GM18519 (cell line): ENCODE results near the gene CDC16.
A peak's percentile ranks its signal among the peaks of the same experiment; 100 is the strongest.
"Not testable (repeated sequence)": the region's sequence is repeated elsewhere in the genome, so short reads cannot be mapped to it uniquely, and the experiment has no call there.

Experiments used
- ATAC-seq: cut with Tn5 transposase; IDR thresholded peaks from one replicate; pipeline ENCODE4 v1.9.1; 2021; ENCODE audit warnings: mild to moderate bottlenecking, moderate library complexity; ENCODE audit not compliant: unreplicated experiment, low FRiP score

The CDC16 gene, protein sequence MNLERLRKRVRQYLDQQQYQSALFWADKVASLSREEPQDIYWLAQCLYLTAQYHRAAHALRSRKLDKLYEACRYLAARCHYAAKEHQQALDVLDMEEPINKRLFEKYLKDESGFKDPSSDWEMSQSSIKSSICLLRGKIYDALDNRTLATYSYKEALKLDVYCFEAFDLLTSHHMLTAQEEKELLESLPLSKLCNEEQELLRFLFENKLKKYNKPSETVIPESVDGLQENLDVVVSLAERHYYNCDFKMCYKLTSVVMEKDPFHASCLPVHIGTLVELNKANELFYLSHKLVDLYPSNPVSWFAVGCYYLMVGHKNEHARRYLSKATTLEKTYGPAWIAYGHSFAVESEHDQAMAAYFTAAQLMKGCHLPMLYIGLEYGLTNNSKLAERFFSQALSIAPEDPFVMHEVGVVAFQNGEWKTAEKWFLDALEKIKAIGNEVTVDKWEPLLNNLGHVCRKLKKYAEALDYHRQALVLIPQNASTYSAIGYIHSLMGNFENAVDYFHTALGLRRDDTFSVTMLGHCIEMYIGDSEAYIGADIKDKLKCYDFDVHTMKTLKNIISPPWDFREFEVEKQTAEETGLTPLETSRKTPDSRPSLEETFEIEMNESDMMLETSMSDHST

DNA sequence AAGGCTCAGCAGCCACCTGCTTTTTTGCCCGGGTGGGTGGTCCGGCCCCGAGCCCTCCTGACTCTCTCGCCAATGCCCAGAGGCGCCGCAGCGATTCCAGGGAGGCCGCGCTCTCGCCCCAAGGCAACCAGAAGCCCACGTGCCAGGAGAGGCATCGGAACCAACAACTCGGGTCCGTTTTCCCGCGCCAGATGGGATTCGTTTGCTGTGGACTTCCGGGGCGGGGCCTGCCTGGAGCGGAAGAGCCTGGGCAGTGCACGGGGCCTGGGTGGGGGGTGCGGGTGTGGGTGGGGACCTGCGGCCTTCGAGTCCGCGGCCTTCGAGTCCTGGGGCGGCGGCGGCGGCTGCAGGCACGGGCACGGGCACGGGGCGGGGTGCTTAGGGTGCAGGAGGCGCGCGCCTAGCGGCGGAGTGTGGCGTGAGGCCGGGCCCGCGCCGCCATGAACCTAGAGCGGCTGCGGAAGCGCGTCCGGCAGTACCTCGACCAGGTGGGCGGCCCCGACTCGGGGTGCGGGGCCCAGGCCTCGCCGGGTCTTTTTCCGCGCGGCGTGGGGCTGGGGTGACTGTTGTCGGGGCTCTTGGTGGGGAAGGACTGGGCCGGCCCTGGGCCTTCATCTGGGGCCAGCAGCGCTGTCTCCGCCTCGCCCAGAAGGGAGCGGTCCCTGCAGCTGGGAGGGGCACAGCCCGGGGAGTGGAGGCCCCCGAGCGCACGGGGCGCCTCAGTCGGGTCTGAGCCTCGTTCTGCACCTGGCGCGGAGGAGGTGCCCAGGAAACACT, at the start of gene CDC16:
Gene CDC16, plus strand, starts transcription at position 253 of the 777 bp plus-strand sequence. Its CDS starts 188 bp downstream, at position 441.
- ATAC-seq = peak; percentile 58

DNA sequence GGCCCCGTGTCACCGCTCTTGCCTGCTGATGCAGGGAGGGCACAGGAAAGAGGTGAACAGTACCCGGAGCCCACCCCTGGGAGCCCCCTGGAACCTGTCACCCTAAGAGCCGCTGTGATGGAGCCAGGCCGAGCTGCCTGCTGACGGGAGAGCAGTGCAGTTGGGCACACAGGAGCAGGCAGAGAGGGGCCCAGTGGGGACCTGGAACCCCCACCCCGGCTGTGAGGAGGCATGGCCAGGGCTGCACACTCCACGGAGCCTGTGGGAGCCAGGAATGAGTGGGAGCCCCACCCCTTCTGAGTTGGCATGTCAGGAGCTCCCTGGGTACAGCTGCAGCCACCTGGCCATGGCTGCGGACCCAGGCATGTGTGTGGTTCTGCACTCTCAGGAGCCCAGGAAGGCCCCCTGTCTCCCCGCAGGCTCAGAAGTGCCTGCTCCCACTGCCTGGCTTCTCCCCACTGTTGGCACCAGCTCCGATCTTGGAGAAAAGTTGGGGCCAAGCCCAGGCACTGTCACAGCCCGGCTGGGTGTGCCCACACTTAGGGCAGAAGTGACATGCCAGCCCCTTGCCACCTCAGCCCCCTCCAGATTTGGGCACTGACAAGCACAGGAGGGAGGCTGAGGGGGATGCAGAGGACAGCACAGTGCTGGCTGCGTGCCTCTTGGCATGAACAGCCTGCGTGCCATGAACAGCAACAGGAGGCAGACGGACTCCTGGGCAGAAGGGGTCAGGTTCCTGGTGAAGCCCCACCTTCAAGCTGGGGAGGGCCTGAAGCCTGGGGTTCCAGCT, 49.3 kb upstream of the CDC16 start:
- no peak for ATAC-seq

DNA sequence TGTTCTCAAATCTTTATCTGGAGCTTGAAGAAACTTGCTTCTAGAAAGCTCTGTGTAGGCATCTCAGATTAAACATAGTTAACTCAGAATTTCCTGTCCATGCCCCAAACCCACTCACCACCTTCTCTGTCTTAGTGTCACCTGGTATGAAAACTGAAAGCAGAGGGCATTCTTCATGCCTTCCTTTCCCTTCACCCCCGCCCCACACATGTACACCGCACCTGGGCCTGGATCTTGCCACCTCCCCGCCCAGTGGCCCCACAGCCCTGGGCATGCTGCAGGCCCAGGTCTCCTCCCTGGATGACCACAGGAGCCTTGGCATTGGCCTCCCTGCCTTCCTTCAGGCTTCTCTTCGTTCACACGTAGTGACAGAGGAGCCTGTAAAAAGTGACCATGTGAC, 39.8 kb upstream of the CDC16 start:
- ATAC-seq = no peak

DNA sequence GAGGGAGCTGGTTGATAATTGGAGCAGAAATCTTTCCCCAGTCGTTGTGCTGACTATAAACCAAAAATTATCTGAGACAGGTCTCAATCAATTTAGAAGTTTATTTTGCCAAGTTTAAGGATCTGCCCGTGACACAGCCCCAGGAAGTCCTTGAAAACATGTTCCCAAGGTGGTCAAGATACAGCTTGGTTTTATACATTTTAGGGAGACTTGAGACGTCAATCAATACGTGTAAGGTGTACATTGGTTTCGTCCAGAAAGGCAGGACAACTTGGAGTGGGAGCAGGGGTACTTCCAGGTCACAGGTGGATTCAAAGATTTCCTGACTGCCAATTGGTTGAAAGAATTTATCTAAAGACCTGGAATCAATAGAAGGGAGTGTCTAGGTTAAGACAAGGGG, 38.1 kb upstream of the CDC16 start:
- ATAC-seq = no peak

DNA sequence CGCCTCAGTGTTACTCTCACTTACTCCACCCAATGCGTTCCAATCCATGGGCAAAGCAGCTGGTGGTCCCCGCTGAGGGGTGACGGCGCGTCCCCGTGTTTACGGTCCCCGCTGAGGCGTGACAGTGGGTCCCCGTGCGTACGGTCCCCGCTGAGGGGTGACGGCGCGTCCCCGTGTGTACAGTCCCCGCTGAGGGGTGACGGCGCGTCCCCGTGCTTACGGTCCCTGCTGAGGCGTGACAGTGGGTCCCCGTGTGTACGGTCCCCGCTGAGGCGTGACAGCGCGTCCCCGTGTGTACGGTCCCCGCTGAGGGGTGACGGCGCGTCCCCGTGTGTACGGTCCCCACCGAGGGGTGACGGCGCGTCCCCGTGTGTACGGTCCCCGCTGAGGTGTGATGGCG, 36.1 kb upstream of the CDC16 start:
- ATAC-seq = no peak

DNA sequence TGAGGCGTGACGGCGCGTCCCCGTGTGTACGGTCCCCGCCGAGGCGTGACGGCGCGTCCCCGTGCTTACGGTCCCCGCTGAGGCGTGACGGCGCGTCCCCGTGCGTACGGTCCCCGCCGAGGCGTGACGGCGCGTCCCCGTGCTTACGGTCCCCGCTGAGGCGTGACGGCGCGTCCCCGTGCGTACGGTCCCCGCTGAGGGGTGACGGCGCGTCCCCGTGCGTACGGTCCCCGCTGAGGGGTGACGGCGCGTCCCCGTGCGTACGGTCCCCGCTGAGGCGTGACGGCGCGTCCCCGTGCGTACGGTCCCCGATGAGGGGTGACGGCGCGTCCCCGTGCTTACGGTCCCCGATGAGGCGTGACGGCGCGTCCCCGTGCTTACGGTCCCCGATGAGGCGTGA, 35.2 kb upstream of the CDC16 start:
- not testable (repeated sequence) for ATAC-seq

DNA sequence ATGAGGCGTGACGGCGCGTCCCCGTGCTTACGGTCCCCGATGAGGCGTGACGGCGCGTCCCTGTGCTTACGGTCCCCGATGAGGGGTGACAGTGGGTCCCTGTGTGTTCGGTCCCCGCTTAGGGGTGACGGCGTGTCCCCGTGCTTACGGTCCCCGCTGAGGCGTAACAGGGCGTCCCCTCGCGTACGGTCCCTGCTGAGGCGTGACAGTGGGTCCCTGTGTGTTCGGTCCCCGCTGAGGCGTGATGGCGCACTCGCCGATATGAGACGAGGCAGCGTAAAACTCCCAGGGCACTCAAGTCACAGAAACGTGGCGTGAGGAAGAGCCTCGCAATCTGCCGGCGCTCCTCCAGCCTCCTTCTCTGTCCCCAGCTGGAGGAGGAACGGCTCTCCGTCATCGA, 34.7 kb upstream of the CDC16 start:
- ATAC-seq = no peak

DNA sequence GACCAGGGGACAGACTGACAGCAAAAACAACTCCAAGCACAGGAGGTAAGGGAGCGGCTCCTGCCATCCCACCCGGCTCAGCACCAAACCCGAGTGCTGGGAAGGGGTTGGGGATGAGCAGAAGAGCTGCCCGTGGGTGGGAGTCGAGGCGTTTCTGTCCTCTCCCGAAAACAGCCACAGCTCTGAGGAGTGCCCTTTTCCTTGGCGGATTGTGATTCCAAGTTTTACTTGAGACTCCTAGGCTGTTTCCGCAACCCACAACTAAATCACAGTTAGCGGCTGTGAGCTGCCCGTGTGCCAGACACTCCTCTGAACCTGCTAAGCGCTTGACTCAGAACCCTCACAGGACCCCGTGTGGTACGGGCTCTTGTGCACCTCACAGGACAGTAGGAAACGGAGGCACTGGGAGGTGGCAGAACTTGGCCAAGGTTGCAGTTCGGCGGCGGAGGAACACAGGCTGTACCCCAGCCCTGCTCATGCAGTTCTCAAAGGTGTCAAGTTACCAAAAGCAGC, 34.2 kb upstream of the CDC16 start:
- ATAC-seq = no peak

DNA sequence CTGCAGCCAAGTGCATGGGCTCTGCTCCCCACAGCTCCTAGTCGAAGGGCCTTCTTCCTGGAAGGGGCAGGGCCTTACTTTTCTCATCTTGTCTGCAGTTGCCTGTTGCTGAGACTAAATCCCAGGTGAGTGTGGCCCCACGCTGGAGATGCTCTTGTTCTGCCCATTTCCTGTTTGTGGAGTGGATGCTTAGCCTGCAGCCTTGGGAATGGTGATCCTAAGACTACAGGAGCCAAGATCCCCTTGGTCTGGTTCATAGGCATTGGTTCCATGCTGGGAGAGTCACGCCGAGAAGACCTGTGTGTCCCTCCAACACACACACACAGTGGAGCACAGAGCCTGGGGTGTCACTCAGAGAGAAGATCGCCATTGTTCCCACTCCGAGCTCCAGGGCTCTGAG, 32.1 kb upstream of the CDC16 start:
- ATAC-seq = no peak

DNA sequence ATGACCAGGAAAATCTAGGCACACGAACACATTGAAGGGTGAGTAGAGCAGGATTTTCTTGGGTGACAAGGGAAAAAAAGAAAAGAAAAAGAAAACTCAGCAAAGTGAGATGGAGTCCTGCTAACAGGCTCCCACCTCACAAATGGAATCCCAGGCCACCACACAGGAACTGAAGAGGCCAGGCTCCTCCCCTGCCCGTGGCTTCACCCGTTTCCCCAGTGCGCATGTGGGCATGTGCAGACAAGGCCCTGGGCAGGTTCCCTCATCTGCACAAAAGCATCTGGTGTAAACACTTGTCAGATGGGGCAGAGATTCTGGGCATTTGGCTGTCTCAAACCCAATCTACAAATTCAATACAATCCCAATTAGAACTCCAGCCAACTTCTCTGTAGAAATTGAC, 31.2 kb upstream of the CDC16 start:
- no peak for ATAC-seq

DNA sequence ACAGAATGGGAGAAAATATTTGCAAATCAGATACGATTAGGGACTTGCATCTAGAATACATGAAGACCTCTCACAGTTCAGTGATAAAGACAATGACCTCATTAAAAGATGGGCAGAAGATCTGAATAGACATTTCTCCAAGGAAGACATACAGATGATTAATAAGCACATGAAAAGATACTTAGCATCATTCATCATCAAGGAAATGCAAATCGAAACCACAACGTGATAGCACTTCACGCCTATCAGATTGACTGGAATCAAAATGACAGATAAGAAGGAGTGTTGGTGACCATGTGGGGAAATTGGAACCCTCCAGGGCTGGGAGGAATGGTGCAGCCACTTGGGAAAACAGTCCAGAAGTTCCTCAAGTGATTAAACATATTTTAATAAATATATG, 29.8 kb upstream of the CDC16 start:
- no peak for ATAC-seq

DNA sequence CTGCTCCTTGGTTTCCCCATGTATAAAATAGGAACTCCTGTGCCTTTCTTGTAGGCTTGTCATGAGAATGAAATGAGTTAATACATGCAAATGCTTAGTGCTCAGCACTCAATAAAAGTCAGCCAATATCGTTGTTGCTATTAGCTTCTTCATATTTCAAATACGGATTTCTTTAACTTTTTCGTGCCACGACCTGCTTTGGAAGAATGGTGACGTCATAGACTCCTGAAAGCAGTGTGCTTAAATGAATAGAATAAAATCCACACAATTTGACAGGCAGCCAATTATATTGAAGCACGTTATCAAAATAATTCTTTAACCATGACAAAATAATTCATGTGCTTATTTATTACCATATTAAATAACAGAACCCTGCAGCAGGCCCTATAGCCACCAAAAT, 26.6 kb upstream of the CDC16 start:
- no peak for ATAC-seq

DNA sequence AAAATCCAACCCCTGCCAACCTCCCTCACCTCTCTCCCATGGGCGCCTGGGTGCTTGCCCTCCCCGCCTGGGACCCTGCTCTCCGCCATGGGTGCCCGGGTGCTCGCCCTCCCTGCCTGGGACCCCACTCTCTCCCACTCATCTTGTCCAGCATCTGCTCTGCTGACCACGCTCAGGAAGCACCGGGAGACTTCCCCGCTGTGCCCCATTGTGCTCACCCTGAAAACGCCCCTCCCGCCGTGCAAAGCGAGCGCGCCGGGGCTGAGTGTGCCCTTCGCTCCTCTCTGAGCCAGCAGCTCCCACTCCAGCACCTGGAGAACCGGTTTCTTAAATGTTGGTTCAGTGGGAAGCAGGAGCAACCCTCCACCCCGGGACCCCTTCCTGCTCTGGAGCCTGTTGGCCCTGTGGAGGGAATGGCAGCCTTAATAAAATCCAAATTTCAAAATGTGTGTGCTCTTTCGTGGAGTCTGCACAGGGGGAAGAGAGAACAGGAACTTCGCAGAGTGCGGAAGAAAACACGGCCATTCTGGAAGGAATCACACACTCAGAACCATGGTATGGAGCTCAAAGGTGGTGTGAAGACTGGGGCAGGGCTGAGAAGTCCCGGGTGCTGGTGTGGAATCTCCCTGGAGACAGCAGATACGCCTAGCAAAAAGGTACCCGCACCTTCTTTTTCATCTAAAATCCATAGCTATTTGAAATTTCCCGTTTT, 23.1 kb upstream of the CDC16 start:
- ATAC-seq = no peak

DNA sequence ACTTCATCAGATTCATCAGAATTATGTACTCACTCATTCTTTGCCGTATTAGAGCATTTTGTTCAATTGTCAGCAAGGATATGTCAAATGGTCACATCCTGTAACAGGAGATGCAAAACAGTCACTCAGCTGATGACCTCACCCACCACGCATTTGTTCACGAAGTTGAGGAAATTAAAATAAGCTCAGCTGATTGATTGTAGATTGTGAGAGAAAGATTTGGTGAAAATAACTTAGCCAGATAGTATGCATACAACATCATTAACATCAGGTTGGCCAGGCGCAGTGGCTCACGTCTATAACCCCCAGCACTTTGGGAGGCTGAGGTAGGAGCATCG, 22.6 kb upstream of the CDC16 start:
- ATAC-seq = no peak

DNA sequence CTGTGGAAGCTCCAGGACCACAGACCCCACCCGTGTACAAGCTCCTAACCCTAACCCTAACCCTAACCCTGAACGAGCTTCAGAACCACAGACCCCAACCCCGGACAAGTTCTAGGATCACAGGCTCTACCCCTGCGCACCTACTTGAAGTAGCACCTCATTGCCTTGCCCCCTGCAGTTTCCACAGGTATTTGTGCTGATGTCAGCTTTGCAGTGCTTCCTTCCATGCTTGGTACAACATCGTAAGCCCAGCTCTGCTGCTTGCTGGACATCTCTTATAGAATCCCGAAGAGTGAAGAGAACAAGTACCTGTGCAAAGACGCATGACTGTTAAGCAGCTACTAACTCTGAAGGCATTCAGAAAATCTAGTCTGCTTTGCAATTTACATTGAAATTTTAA, 20.7 kb upstream of the CDC16 start:
- no peak for ATAC-seq

DNA sequence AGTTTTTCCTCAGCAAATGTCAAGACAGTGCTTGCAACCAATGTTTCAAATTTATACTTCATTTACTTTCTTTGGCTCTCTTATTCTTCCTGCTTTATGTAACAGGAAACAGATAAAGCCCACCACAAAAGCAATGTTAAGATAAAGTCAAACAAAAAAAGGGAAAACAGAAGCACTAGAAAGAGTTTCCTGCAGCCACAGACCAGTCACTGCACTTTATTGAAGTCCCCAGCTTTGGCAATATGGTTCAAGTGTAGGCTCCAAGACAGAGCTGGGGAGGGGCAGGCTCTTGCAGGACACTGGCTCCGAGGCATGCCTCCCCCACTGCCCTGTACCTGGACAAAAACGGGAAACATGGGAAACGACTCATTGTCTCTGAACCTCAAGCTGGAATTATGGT, 15.3 kb upstream of the CDC16 start:
- ATAC-seq = no peak

DNA sequence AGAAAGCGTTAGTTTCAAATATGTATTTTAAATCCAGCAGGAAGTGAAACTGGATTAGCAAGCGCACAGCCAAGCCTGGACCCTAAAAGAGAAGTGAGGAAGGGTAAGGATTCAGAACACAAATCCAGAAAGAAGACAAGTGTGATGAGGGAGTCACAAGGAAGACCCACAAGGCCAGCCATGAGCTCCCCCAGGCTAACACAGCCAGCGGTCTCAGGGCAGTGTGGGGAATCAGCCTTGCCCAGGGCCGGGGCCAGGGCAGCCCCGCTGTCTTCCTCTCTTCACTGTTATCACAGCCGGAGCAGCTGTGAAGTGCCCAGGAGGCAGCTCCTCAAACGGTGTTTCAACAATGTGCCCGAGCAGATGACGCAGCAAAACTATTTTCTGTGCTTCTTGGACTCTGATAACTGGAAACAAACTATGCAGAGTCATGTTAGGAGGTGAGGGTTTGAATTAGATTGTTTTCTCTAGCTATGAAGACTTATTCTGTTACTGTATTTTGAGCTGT, 12.2 kb upstream of the CDC16 start:
- no peak for ATAC-seq

DNA sequence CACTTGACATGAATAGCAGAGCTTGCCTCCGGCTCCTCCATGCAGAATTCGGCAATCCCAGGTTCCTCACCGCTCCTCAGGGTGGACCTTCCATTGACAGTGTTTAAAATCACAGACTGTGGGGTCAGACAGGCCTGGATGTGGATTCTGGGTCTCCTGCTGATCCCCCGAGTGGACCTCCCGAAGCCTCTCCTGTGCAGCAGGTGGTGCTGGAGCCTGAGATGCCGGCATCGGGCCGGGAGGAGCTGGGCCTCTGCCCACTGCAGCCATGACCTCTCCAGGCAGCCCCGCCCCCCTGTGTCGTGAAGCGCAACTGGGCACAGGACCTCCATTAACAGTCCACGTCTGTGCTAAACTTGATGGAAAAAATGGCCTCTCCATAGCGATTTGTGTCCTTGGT, 10.5 kb upstream of the CDC16 start:
- ATAC-seq = no peak

DNA sequence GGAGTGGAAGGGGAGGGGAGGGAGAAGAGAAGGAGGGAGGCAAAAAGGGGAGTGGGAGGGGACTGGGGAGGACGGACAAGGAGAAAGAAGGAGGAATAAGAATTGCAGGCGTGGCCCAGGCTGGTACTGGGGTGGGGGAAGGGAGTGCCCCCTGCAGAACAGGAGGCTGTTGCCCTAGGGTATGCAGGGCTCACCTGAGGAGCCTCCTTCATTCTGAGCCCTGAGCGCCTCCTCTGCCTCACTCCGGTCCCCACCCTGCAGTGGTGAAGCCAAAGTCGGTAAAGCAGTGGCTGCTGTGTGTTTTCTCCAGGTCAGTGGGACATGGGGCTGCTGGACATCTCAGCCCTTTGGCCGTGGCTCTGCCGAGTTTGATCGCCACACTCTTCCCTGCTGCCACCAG, 9.1 kb upstream of the CDC16 start:
- no peak for ATAC-seq

DNA sequence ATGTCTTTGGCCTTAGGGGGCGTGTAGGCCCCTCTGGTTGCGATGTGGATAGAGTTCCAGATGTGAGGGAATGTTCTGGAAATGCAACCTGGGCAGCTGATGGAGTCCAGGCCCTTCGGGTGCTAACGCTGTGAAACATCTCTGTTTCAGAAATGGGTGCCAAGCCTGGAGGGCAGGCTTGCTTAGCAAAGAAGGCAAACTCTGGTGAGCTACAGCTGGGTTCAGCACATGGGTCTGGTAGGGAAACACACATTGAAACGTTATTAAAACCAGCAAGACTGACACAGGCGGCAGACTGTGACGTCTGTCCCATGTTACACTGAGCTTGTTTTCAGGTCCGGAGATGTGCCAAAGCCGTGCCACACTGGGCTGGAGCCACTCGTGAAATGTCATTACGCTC, 8.6 kb upstream of the CDC16 start:
- ATAC-seq = no peak
